SK-N-SH (cell line): ENCODE results near the gene SLC2A10. TPM values are rescaled to one million over a fixed set of nuclear protein-coding genes. Genes with fewer than 3 reads are reported as not detected.

Experiments
- CTCF ChIA-PET: fragments of 300-600, 350-600 bp; formaldehyde crosslinking; extraction: SDS; loops from one replicate; lab custom pipeline; 2021; lab: Yijun Ruan, JAX
- POLR2A ChIA-PET: fragments of 350-600 bp; sonication (Branson Sonifier 250); formaldehyde crosslinking; extraction: SDS; loops from one replicate; lab custom pipeline; 2020; ENCODE audit warnings: antibody characterized with exemption, inconsistent platforms; lab: Yijun Ruan, JAX
- DNase-seq: peaks from one replicate; pipeline ENCODE4 v3.0.0; 2012
- H2AFZ ChIP-seq: fragments of 200-600 bp; sonication (generic); 2 replicates; pipeline ENCODE4 v1.8.1; 2016; ENCODE audit warnings: antibody characterized with exemption, mild to moderate bottlenecking, low read depth
- H3F3A ChIP-seq: fragments of 200-600 bp; sonication (generic); replicated peaks from 2 replicates; pipeline ENCODE3; 2016; ENCODE audit warnings: antibody characterized with exemption, mild to moderate bottlenecking; ENCODE audit not compliant: insufficient read depth
- H3K27ac ChIP-seq, 2 experiments: fragments of 200-500 bp in 1 of 2; fragments of 200-600 bp in 1 of 2; sonication (Bioruptor generic) in 1 of 2; sonication (generic), shearing (Covaris generic) in 1 of 2; 2 replicates each; pipeline versions ENCODE4 v1.5.1 to v1.6.1; 2014 to 2016; ENCODE audit warnings: low read depth in 2 of 2, inconsistent platforms in 1 of 2, low read length in 1 of 2, mild to moderate bottlenecking in 1 of 2, mixed read lengths in 1 of 2
- H3K27me3 ChIP-seq: fragments of 200-600 bp; sonication (generic), shearing (Covaris generic); 2 replicates; pipeline ENCODE4 v1.6.1; 2016; ENCODE audit warnings: mixed run types; ENCODE audit not compliant: insufficient read depth
- H3K36me3 ChIP-seq, 2 experiments: fragments of 200-500 bp in 1 of 2; fragments of 200-600 bp in 1 of 2; sonication (Bioruptor generic) in 1 of 2; sonication (generic) in 1 of 2; replicated peaks in 1 of 2; 2 replicates each; pipeline versions ENCODE3 to v1.5.1; 2014 to 2016; ENCODE audit warnings: low read length in 1 of 2, mild to moderate bottlenecking in 1 of 2; ENCODE audit not compliant: insufficient read depth in 2 of 2, control insufficient read depth in 1 of 2
- H3K4me1 ChIP-seq, 2 experiments: fragments of 200-500 bp in 1 of 2; fragments of 200-600 bp in 1 of 2; sonication (Bioruptor generic) in 1 of 2; sonication (generic), shearing (Covaris generic) in 1 of 2; 2 replicates each; pipeline versions ENCODE4 v1.5.1 to v1.6.1; 2014 to 2016; ENCODE audit warnings: low read depth in 1 of 2, low read length in 1 of 2, mixed run types in 1 of 2; ENCODE audit not compliant: insufficient read depth in 2 of 2, control insufficient read depth in 1 of 2
- H3K4me2 ChIP-seq: fragments of 200-600 bp; sonication (generic), shearing (Covaris generic); 2 replicates; pipeline ENCODE4 v1.6.1; 2017; ENCODE audit warnings: mixed run types
- H3K4me3 ChIP-seq, 2 experiments: fragments of 200-500 bp in 1 of 2; fragments of 200-600 bp in 1 of 2; sonication (Bioruptor generic) in 1 of 2; sonication (generic), shearing (Covaris generic) in 1 of 2; 2 replicates each; pipeline versions ENCODE4 v1.5.1 to v1.8.1; 2014 to 2016; ENCODE audit warnings: low read depth in 2 of 2, inconsistent platforms in 1 of 2, low read length in 1 of 2, mild to moderate bottlenecking in 1 of 2, mixed read lengths in 1 of 2, moderate library complexity in 1 of 2
- H3K79me2 ChIP-seq: fragments of 200-600 bp; sonication (generic); 2 replicates; pipeline ENCODE4 v1.8.1; 2017; ENCODE audit warnings: mild to moderate bottlenecking; ENCODE audit not compliant: insufficient read depth
- H3K9ac ChIP-seq: fragments of 200-600 bp; sonication (generic); 2 replicates; pipeline ENCODE4 v1.6.1; 2017; ENCODE audit warnings: mixed run types
- H3K9me2 ChIP-seq: fragments of 200-600 bp; sonication (generic); 2 replicates; pipeline ENCODE4 v1.6.1; 2017; ENCODE audit warnings: mixed run types
- H3K9me3 ChIP-seq: fragments of 200-600 bp; sonication (generic); 2 replicates; pipeline ENCODE4 v1.6.1; 2017; ENCODE audit warnings: mixed run types, mild to moderate bottlenecking, moderate library complexity
- H4K20me1 ChIP-seq: fragments of 200-600 bp; sonication (generic); 2 replicates; pipeline ENCODE4 v1.6.1; 2017; ENCODE audit warnings: mild to moderate bottlenecking, mixed run types; ENCODE audit not compliant: insufficient read depth
- CHD2 ChIP-seq: fragments of 150-350 bp; IDR thresholded peaks from 2 replicates; pipeline ENCODE4 v1.6.1; 2018; ENCODE audit warnings: low read length; ENCODE audit not compliant: partially characterized antibody
- CTCF ChIP-seq: fragments of 200-600 bp; sonication (generic); IDR thresholded peaks from 2 replicates; pipeline ENCODE4 v1.6.1; 2017; ENCODE audit warnings: antibody characterized with exemption, mild to moderate bottlenecking, moderate library complexity
- FOXM1 ChIP-seq: IDR thresholded peaks from 2 replicates; pipeline ENCODE4 v1.4.0; 2012; ENCODE audit warnings: low read depth, mild to moderate bottlenecking
- GABPA ChIP-seq: IDR thresholded peaks from 2 replicates; pipeline ENCODE4 v1.4.0; 2012; ENCODE audit warnings: low read depth, mild to moderate bottlenecking
- MAX ChIP-seq: IDR thresholded peaks from 2 replicates; pipeline ENCODE4 v1.4.0; 2012; ENCODE audit warnings: low read depth
- NFIC ChIP-seq: IDR thresholded peaks from 2 replicates; pipeline ENCODE4 v1.4.0; 2012; ENCODE audit warnings: borderline replicate concordance
- RCOR1 ChIP-seq: fragments of 150-350 bp; IDR thresholded peaks from 2 replicates; pipeline ENCODE4 v1.6.1; 2017; ENCODE audit warnings: antibody characterized with exemption, low read length
- RXRA ChIP-seq: IDR thresholded peaks from 2 replicates; pipeline ENCODE4 v1.4.0; 2012; ENCODE audit warnings: low read depth, mild to moderate bottlenecking, borderline replicate concordance
- SIN3A ChIP-seq: IDR thresholded peaks from 2 replicates; pipeline ENCODE4 v1.6.1; 2012; ENCODE audit warnings: low read depth, mild to moderate bottlenecking, low read length, moderate library complexity, borderline replicate concordance
- SMC3 ChIP-seq: IDR thresholded peaks from 2 replicates; pipeline ENCODE4 v1.6.1; 2012; ENCODE audit warnings: low read depth, low read length, improper control_type of control experiment
- TAF1 ChIP-seq: IDR thresholded peaks from 2 replicates; pipeline ENCODE4 v1.6.1; 2012; ENCODE audit warnings: low read depth, mild to moderate bottlenecking, low read length, moderate library complexity, borderline replicate concordance
- TCF12 ChIP-seq: IDR thresholded peaks from 2 replicates; pipeline ENCODE4 v1.4.0; 2012
- TEAD4 ChIP-seq: IDR thresholded peaks from 2 replicates; pipeline ENCODE4 v1.4.0; 2012; ENCODE audit warnings: mild to moderate bottlenecking, borderline replicate concordance; ENCODE audit not compliant: insufficient read depth
- USF1 ChIP-seq: IDR thresholded peaks from 2 replicates; pipeline ENCODE4 v1.4.0; 2012; ENCODE audit warnings: low read depth, borderline replicate concordance
- YY1 ChIP-seq: IDR thresholded peaks from 2 replicates; pipeline ENCODE4 v1.4.0; 2012; ENCODE audit warnings: low read depth, mild to moderate bottlenecking
- WGBS: methylation state at CpG from one replicate; pipeline ENCODE4 v1.1.6; 2017; ENCODE audit warnings: low lambda C conversion rate; 5-methylcytosine and 5-hydroxymethylcytosine counted together
- polyA plus RNA-seq, 3 experiments: library from polyadenylated mRNA; depleted of rRNA; stranded (reverse); fragments of >200 nt; gene quantifications; 2 replicates each; pipeline ENCODE4 v1.2.3, GENCODE V29; 2012
- TF ChIP-seq, protein P1 (sequence below): IDR thresholded peaks from 2 replicates; pipeline ENCODE4; 2012
- TF ChIP-seq, protein P2 (sequence below): IDR thresholded peaks from 2 replicates; pipeline ENCODE4 v1.4.0; 2012; ENCODE audit warnings: low read depth, borderline replicate concordance

Gene SLC2A10
- polyA plus RNA-seq, 1 of the 3 experiments (the other 2 are of a cell fraction) = 12.6 TPM

DNA sequence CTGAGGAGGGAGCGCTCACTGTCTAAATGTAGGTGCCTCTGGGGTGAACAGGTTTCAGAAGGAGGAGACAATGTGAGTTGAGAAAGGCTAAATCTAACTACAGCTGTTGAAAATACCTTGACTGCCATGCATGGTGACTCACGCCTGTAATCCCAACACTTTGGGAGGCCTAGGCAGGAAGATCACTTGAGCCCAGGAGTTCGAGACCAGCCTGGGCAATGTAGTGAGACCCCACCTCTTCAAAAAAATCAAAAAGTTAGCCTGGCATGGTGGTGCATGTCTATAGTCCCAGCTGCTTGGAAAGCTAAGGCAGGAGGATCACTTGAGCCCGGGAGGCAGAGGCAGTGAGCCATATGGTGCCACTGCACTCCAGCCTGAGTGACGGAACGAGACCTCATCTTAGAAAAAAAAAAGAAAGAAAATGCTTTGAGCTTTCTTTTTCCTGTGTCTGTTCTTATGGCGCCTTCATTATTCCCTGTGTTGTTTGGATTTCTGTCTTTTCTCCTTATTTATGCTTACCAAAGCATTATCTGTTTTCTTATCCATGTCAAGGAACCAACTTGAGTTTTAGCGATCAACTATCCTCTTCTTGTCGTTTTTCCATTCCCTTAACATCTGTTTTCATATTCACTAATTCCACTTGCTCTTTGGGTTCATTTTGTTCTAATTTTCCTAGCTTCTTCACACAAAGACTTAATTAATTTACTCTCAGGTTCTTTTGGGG, 8.5 kb downstream of the SLC2A10 start:
- TF ChIP-seq RXRA (no peak), TAF1 (no peak), YY1 (no peak), MAX (no peak), SMC3 (no peak), NFIC (no peak), FOXM1 (no peak), CHD2 (no peak), SIN3A (no peak), TCF12 (no peak), CTCF (no peak), USF1 (no peak), TEAD4 (no peak)
- TF ChIP-seq, protein P1, sequence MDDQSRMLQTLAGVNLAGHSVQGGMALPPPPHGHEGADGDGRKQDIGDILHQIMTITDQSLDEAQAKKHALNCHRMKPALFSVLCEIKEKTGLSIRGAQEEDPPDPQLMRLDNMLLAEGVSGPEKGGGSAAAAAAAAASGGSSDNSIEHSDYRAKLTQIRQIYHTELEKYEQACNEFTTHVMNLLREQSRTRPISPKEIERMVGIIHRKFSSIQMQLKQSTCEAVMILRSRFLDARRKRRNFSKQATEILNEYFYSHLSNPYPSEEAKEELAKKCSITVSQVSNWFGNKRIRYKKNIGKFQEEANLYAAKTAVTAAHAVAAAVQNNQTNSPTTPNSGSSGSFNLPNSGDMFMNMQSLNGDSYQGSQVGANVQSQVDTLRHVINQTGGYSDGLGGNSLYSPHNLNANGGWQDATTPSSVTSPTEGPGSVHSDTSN = no peak
- Histone ChIP-seq H3F3A (no peaks in the 10 kb centered on the region), H4K20me1 (no peaks in the 10 kb centered on the region), H3K4me2 (no peak overlapping the region), H3K27me3 (no peaks in the 10 kb centered on the region), H2AFZ (no peak overlapping the region), H3K9me3 (no peaks in the 10 kb centered on the region), H3K4me3 (no peak overlapping the region), H3K79me2 (no peaks in the 10 kb centered on the region), H3K4me1 (no peaks in the 10 kb centered on the region), H3K36me3 (peaks cover 0 to 14% of the 10 kb centered on the region in 2 experiments), H3K9ac (no peak overlapping the region), H3K9me2 (no peaks in the 10 kb centered on the region), H3K27ac (no peak overlapping the region)
- POLR2A ChIA-PET = no interaction called here
- no peak for DNase-seq
- WGBS = 86% methylated on average over 9 of the region's 9 CpGs
- CTCF ChIA-PET = no interaction called here

GRCh38 chr20:46720019-46720418, 10.6 kb downstream of the SLC2A10 start:
- Histone ChIP-seq H3K27me3 (no peaks in the 10 kb centered on the region), H3K79me2 (no peaks in the 10 kb centered on the region), H3K9ac (no peak overlapping the region), H3K9me2 (no peaks in the 10 kb centered on the region), H3K27ac (no peak overlapping the region), H3K4me3 (no peak overlapping the region), H3F3A (no peaks in the 10 kb centered on the region), H3K4me2 (no peak overlapping the region), H4K20me1 (no peaks in the 10 kb centered on the region), H3K36me3 (peaks cover 0 to 14% of the 10 kb centered on the region in 2 experiments), H3K9me3 (no peaks in the 10 kb centered on the region), H3K4me1 (no peaks in the 10 kb centered on the region), H2AFZ (no peak overlapping the region)
- TF ChIP-seq YY1 (no peak), RXRA (no peak), RCOR1 (no peak), GABPA (no peak)
- TF ChIP-seq, protein P2, sequence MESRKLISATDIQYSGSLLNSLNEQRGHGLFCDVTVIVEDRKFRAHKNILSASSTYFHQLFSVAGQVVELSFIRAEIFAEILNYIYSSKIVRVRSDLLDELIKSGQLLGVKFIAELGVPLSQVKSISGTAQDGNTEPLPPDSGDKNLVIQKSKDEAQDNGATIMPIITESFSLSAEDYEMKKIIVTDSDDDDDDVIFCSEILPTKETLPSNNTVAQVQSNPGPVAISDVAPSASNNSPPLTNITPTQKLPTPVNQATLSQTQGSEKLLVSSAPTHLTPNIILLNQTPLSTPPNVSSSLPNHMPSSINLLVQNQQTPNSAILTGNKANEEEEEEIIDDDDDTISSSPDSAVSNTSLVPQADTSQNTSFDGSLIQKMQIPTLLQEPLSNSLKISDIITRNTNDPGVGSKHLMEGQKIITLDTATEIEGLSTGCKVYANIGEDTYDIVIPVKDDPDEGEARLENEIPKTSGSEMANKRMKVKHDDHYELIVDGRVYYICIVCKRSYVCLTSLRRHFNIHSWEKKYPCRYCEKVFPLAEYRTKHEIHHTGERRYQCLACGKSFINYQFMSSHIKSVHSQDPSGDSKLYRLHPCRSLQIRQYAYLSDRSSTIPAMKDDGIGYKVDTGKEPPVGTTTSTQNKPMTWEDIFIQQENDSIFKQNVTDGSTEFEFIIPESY = no peak
- ChIA-PET POLR2A (no interaction called here), CTCF (interaction anchor here (0.7 kb wide), 1 partner anchor 11 kb away, joined by 4 read pairs; no protein-coding TSS in a partner anchor)
- WGBS = 90% methylated on average over 1 of the region's 1 CpG
- DNase-seq = no peak
